GM08714 (cell line): ENCODE data around the gene EEF1AKMT3.

ENCODE experiments used
- H3K4me3 ChIP-seq: fragments of 200-500 bp; sonication (Bioruptor generic); 2 replicates; pipeline ENCODE4 v1.5.1; 2014; ENCODE audit warnings: mild to moderate bottlenecking, low read length, inconsistent platforms
- ZNF274 ChIP-seq: IDR thresholded peaks from 2 replicates; pipeline ENCODE4 v1.6.1; 2012; ENCODE audit warnings: mild to moderate bottlenecking, low read depth, low read length

EEF1AKMT3 gene

GRCh38 chr12:57739387-57739786 is 33.0 kb upstream of the EEF1AKMT3 start:
- H3K4me3 ChIP-seq = no peak overlapping the region
- TF ChIP-seq ZNF274 = no peak

- H3K4me3 ChIP-seq = no peak overlapping the region
- no peak for TF ChIP-seq ZNF274
Observed at GRCh38 chr12:57739914-57740538, 32.4 kb upstream of the EEF1AKMT3 start.

GRCh38 chr12:57740656-57741412 is 31.6 kb upstream of the EEF1AKMT3 start:
- peak overlapping the region; percentile 60; the same call in 1 of the 2 replicates for H3K4me3 ChIP-seq
- TF ChIP-seq ZNF274 = no peak

GRCh38 chr12:57741413-57741789 is 31.0 kb upstream of the EEF1AKMT3 start:
- TF ChIP-seq ZNF274 = no peak
- H3K4me3 ChIP-seq = peak overlapping the region; percentile 60

GRCh38 chr12:57741844-57742738 is 30.3 kb upstream of the EEF1AKMT3 start:
- peak overlapping the region; percentile 60 for H3K4me3 ChIP-seq
- no peak for TF ChIP-seq ZNF274

- TF ChIP-seq ZNF274 = no peak
- H3K4me3 ChIP-seq = no peak overlapping the region; the same call in 1 of the 2 replicates
Observed at GRCh38 chr12:57743769-57744168, 28.6 kb upstream of the EEF1AKMT3 start.

GRCh38 chr12:57744194-57744776 is 28.1 kb upstream of the EEF1AKMT3 start:
- TF ChIP-seq ZNF274 = no peak
- H3K4me3 ChIP-seq = peak overlapping the region; percentile 74

- H3K4me3 ChIP-seq = peak within 1 kb of the TSS; percentile 74
- no peak for TF ChIP-seq ZNF274
Observed at GRCh38 chr12:57744777-57745484, 27.5 kb upstream of the EEF1AKMT3 start, which contains the start of gene TSPAN31. TSPAN31 (plus strand) TSS chr12:57745039; CDS start chr12:57745155, 116 bp downstream.

- H3K4me3 ChIP-seq = peak overlapping the region; percentile 74
- TF ChIP-seq ZNF274 = no peak
Observed at GRCh38 chr12:57745485-57745881, 26.9 kb upstream of the EEF1AKMT3 start.

- TF ChIP-seq ZNF274 = no peak
- peak overlapping the region; percentile 74; the same call in 1 of the 2 replicates for H3K4me3 ChIP-seq
Observed at GRCh38 chr12:57746025-57746424, 26.4 kb upstream of the EEF1AKMT3 start.

- H3K4me3 ChIP-seq = no peak overlapping the region
- no peak for TF ChIP-seq ZNF274
Observed at GRCh38 chr12:57749061-57749460, 23.4 kb upstream of the EEF1AKMT3 start.

GRCh38 chr12:57750561-57751431 is 21.6 kb upstream of the EEF1AKMT3 start:
- peak overlapping the region; percentile 86 for H3K4me3 ChIP-seq
- TF ChIP-seq ZNF274 = no peak
